Stimulated activated CD4-positive, alpha-beta T cell treated with anti-CD3 and anti-CD28 coated beads, Interleukin-1b, Interleukin-23, amount 100 ng/mL, for 1 hour (primary cell): Measurements from ENCODE around the gene C19orf53.

Experiments used
- DNase-seq, 2 donors: peaks; one replicate each; pipeline ENCODE4 v3.0.0-alpha.2; 2020; ENCODE audit warnings: low read depth in 2 of 2

The C19orf53 gene

DNA sequence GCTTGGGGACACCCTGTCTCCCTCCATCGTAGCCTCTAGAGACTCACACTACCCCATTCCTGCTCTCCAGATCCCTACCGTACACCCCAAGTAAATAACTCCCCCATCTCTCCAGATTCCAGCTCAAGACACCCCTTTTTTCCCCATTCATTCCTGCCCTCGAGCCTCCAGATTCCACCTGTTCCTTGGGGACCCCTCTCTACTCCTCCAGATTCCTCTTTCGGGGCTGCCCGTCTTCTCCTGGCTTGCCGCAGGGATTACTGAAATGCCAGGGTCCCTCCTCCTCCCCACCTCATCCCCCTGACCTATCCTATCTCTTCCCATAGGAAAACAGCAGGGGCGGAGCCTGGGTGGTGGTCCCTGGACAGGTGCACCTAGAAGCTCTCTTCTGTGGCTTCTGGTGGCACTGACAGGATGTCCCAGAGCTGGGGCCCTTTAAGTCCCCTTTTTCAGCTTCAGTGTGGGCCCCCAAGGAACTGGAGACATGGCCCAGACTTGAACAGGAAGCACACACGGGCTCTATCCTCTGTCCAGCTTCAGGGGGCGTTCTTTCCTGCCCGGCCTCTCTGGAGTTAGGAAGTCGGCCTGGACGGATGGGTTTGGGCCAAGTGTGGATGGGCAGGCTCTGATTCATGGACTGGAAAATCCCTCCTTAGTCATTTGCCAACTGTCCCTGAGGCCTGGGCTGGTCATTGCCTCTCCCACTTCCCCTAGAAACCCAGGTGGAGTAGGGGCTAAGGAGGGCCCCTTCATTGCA, 22.2 kb downstream of the C19orf53 start:
- no peak for DNase-seq

- DNase-seq: no peak
These were observed 22.8 kb downstream of the C19orf53 start for GRCh38 chr19:13797058-13797440.

GRCh38 chr19:13797870-13798269, 23.6 kb downstream of the C19orf53 start:
- DNase-seq: no peak

- no peak for DNase-seq
These were observed 25.4 kb downstream of the C19orf53 start for GRCh38 chr19:13799669-13800068.

GRCh38 chr19:13803038-13803437, 28.8 kb downstream of the C19orf53 start:
- DNase-seq: no peak

- DNase-seq: no peak
These were observed 30.8 kb downstream of the C19orf53 start for GRCh38 chr19:13804830-13805683.

DNA sequence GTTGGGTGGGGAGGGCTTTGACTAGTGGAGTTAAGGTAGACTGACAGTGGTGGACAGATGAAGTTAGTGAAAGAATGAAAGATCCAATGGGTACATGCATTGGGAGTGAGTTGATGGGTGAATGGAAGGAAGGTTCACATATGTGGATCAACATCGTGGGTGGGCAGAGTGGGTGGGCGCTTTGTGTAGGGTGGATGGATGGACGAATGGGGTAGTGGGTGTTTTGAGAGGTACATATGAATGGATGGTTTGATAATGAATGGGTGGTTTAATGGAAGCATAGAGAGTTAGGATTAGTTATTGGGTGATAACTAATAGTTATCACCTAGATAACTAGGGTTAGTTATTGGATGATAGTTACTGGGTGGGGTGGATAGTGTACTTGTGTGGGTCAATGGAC, 32.5 kb downstream of the C19orf53 start:
- no peak for DNase-seq

DNA sequence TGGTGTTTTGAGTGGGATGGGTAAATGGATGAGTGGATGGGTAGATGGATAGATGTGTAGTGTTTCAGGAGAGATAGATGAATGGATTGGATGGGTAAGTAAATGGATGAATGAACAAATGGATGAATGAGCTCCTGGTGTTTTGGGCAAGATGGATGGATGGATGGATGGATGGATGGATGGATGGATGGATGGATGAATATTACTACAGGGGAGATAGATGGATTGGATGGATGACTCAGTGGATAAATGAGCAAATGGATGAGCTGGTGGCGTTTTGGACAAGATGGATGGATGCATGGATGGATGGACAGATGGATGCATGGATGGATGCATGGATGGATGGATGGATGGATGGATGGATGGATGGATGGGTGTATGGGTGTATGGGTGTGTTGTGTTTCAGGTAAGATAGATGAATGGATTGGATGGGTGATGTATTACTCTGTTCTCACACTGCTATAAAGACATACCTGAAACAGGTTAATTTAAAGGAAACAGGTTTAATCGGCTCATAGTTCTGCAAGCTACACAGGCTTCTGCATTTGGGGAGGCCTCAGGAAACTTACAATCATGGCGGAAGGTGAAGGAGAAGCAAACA, 33.3 kb downstream of the C19orf53 start:
- DNase-seq: no peak

GRCh38 chr19:13808856-13809255, 34.6 kb downstream of the C19orf53 start:
- DNase-seq: no peak

- no peak for DNase-seq
These were observed 38.3 kb downstream of the C19orf53 start for GRCh38 chr19:13812544-13812943.

DNA sequence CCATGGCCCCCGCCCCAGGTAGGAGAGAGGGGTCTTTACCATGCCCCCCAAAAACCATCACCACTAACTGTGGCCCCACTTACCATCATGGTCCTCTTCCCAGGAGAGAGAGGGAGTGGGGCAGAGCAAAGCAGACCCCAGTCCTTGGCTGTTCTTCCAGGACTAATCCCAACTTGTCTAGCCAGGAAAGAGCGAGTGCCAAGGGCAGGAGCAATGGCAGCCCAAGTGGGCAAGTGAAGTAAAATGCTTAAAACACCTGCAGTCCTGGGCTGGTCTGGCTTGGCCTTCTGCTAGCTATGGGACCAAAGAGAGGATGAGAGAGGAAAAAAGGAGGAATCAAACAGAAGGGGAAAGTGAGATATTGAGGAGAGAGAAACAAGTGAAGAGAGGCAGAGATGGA, 38.9 kb downstream of the C19orf53 start:
- no peak for DNase-seq

- DNase-seq: no peak
These were observed 40.3 kb downstream of the C19orf53 start for GRCh38 chr19:13814550-13814949.

DNA sequence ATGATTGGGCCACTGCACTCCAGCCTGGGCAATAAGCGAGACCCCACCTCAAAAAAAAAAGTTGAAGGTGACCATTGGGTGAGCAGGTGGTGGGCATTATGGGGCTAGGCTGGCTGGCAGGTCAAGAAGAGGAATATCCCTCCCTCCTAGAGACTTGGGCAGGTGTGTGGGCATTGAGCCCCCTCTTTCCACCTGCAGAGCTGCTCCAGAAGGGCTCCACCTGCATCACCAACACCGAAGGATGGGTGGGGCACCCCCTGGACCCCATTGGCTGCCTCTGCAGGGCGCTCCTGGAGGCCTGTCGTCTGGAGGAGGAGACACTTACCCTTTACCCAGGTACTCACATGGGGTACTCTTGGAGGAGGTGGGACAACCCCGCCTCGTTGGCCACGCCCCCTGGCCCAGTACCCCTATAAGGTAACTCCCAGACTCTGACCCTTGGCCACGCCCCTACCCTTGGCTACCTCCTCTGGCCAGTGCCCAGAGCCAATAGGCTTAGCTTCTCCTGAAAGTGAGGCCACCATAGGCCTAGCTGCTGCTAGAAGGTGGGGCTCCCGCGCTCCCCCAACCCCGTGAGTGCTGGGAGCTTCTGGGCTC, 42.9 kb downstream of the C19orf53 start:
- DNase-seq: no peak

DNA sequence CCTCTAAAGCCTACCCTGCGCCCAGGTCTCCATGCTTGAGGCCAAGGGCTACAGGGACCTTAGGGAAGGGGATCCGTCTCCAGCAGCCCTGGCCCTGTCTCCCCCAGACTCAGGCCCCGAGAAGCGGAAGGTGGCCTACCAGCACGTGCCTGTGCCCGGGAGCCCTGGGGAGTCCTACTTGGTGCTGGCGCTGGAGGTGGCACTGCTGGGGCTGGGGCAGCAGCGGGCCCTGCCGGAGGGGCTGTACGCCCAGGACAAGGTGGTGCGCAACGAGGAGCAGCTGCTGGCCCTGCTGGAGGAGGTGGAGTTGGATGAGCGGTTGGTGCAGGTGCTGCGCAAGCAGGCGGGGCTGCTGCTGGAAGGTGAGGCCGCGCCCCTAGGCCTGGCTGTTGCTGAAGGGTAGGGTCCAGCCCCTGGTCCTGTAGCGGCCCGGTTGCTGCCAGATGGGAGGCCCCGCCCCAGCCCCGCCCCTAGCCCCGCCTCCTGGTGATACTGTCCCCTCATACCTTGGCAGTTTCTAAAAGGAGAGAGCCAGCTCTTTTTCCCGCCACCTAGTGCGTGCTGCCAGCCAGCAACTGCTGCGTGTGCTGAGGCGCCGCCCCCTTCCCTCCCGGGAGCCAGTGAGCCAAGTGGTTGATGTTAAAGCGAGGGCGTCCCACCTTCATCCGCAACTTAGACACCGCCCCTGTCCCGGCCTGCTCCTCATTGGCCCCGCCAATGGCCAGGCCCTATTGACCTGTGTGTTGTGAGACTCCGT, 43.5 kb downstream of the C19orf53 start:
- no peak for DNase-seq

DNA sequence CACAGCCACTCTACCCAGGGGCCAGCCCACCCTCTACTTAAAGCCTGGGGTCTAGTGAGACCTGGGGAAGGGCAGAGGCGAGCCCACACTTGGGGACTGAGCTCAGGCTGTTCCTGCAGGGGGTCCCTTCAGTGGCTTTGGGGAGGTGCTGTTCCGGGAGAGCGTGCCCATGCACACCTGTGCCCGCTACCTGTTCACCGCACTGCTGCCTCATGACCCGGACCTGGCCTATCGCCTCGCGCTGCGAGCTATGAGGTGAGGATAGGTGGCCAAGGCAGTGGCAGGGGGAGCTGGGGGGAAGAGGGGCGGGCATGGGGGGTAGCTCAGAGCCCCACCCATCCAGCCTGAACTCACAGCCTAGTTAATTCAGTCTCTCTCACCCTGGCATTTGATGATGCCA, 45.0 kb downstream of the C19orf53 start:
- DNase-seq: no peak

DNA sequence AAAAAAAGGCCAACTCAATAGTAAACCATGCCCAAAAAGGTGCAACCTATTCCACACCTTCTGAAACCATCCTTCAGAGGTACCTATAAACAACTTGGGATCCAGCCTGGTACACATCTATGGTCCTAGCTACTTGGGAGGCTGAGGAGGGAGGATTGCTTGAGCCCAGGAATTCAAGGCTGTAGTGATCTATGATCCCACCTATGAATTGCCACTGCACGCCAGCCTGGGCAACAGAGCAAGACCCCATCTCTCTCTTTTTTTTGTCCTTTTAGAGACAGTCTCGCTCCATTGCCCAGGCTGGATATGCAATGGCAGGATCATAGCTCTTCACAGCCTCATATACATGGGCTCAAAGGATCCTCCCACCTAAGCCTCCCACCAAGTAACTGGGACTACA, 47.0 kb downstream of the C19orf53 start:
- no peak for DNase-seq

DNA sequence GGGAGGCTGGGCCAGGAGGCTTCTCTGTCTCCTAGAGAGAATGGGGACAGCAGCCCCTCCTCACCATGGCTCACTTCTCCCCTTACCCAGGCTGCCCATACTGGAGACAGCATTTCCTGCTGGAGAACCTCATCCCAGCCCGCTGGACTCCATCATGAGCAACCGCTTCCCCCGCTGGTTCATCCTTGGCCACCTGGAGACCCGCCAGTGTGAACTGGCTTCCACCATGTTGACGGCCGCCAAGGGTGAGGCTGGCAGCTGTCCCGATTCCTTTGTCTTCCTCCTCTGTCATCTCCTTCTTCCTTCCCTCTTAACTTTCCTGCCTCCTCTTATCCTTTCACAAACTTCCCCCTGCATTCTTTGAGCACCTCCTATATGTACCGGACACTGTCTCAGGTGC, 49.0 kb downstream of the C19orf53 start:
- no peak for DNase-seq

DNA sequence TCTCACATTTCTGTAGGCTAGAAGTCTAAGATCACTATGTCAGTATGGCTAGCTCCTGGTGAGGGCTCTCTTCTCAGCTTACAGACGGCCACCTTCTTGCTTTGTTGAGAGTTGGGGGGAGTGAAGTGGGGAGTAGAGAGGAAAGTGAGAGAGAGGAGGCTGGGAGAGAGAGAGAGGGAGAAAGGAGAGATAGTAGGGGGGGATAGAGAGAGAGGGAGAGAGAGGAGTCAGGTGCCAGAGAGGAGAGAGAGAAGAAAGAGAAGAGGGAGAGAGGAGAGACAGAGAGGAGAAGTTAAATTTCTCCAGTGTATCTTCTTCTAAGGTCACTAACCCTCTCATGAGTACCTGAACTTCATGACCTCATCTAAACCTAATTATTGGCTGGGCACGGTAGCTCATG, 49.6 kb downstream of the C19orf53 start:
- DNase-seq: no peak

GRCh38 chr19:13824703-13825102, 50.4 kb downstream of the C19orf53 start:
- DNase-seq: no peak

- no peak for DNase-seq
These were observed 51.5 kb downstream of the C19orf53 start for GRCh38 chr19:13825489-13826441.
